HG03159 (cell line): Measurements from ENCODE around the gene NLGN1.

Experiments
- ATAC-seq: cut with Tn5 transposase; IDR thresholded peaks from one replicate; pipeline ENCODE4 v1.9.1; 2021; ENCODE audit warnings: mild to moderate bottlenecking, moderate library complexity; ENCODE audit not compliant: unreplicated experiment

The NLGN1 gene

DNA sequence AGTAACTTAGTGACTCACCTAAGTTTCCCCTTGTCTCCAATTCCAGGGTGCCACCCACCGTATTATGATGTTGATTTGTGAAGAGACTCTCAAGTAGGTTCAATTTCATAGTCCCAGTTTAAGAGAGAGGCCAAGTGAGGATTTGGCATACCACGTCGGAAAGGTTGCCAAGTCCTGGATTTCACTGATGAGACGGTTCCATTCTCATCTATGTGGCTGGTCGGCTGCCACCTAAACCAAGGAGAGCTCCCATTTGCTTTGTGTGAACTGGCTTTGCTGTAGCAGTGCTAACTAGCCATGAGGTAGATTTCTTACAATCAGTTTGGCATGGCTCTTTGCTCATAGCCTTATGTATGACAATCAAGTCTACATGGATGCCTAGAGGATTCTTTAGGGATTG, 653.6 kb downstream of the NLGN1 start:
- ATAC-seq, result no peak

DNA sequence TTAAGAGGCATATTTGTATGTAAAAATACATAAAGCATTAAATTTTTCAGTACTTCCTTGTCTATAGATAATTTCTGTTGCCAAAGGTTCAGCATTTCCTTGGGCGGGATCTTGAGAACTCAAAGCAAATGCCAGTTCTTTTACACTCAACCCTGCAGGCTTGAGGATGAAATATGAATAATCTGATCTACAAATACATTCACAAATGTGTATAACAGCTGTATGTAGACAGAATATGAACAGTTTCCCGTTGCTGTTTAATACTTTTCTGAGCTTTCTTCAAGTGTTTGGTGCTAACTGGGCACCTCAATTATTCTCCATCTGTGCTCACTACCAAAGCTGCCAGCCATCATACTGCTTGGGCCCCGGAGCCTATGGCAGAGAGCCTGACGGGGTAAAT, 661.3 kb downstream of the NLGN1 start:
- no peak for ATAC-seq

DNA sequence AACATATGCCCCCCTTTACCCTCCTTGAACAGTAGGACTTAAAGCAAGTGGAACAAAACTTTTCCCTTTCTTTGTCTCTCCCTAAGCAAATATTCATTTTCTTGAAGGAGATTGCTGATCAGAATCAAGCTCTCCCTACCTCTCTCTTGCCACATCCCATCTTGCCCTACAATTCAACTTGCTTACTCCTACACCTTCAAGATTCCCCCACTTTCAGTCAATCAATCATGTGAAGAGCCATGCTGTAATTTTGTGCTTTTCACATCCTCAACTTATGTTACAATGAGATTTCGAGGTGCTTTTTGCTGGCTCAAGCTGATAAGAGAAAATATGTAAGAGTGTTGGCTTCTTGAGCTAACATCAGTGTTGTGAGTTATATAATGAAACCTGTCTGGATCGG, 662.9 kb downstream of the NLGN1 start:
- ATAC-seq, result no peak

DNA sequence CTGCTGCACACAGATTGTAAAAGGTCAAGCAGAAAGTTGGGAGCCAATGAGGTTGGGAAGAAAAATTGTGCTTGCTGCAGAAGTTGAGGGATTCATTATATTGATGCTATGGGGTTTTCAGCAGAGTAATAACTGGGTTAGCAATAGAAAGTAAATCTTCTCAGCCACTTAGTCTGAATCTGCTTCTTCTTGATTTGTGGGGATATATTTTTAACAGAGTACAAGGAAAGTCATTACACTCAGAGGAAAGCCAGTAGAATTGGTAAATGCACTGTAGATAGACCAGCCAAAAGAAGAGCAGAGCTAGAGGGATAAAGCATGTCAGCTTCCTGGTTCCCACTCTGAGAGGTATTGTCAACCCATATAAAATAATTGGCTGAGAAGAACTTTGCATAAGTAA, 663.6 kb downstream of the NLGN1 start:
- ATAC-seq, result no peak

DNA sequence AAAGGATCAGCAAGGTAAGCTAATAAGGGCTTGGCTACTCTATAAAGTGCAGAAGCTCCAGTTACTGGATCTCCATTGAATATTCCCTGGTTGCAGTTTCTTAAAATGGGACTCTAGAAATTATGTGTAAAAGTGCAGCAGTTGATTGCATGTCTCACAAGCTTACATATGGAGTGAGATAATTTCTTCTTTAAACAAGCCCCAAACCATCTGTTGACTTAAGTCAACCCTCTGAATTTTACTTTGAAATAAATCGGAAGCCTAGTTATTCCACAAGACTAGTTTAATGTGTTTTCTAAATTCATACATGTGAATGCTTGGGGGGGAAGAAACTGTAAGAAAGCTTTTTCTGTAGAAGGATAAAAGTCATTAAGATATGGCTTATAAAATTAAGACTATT, 664.2 kb downstream of the NLGN1 start:
- ATAC-seq, result no peak

DNA sequence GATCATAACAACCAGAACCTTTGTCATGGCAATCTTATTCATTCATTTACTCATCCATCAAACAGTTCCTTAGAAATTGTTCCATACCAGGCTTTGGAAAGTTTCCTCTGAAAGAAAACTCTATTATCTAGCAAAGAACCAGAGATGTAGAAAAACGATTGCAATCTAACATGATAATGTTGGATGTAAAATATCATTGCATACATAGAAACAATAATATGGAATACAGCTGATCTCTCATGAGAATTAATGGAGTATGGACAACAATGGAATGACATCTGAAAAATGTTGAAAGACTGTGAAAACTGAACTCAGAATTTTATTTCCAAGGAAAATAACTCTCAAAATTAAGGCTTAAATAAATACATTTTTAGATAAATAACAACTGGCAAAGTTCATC, 665.4 kb downstream of the NLGN1 start:
- no peak for ATAC-seq

DNA sequence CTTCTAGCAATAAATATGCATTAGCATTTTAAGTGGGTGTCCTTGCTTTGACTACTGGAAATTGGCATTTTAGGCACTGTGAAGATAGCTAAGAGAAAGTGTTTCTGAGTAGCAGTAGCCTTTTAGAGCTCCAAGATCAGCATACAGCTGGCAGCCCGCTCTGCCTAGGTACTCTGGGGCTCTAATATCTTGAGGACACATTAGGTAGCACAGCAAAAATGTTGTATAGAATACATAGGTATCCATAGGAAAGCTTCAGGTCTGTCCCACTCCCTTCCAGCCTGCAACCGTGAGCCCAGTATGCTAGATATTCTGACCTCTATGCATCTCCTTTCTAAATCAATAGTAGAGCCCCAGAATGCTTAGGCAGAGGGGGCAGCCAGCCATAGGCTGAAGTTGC, 670.5 kb downstream of the NLGN1 start:
- no peak for ATAC-seq

DNA sequence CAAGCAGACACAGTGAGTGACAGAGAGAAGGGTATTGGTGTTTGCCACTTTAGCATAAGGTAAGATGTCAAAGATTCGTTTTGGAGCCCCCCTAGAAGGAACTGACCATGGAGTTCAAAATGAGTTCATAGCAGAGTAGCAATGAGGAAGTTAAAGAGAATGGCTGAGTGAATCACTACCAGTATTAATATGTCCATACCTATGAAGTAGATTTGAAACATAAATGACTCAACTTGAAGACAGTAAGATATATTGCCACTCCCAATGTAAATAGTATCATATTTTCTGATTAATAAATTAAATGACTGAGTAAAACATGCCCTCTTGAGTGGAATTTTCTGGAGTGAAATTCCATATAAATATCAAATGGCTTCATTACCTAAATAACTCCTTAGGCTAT, 675.1 kb downstream of the NLGN1 start:
- ATAC-seq, result no peak

DNA sequence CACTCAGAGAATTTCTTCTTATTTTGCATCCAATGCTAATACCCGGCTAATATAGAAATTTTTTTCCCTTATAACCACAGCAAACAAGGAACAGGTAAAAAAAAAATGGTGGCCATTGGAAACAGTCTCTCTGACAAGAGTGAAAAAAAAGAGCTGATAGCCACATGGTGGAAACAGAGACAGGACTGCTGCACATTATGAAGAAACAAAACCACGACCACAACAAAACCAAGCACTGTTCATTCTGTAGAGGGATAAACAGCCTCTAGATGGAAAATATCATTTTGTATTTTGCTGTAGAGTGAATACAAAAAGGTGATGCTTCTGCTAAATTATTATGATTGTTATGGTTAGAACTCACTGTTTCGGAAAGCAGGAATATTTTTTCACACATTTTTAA, 686.2 kb downstream of the NLGN1 start:
- no peak for ATAC-seq

DNA sequence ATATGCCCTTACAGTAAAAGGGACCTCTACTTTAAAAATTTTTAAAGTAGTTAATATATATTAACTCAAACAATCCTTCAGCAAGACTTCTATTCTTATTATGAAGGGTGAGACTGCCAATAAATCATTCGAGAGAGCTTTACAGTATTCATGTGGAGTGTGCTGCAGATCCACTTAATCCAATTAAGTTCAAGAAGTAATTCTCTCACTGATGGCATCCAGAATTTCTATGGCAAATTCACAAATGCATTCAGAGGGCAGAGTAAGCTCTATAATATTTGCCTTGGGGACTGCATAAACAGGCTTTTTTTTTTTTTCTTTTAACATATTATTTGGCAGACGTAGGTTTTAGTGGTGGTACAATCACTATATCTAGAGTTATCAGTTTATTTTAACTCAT, 692.0 kb downstream of the NLGN1 start:
- no peak for ATAC-seq

DNA sequence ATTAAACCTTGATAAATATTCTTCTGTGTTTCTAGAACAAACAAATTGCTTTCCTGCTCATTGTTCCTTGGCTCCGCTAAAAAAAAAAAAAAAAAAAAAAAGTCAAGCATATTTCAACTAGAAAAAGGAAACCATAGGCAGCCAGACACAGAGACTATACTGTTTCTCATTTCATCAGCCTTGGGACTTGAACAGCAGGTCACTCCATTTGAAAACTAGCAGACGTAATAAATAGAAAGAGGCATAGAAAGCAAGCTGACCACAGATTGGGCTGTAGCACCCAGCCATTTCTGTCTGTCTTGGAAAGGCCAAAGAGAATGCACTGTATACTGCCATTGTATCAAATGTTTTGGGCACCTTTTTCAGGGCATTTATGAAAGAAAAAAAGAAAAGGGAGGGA, 697.1 kb downstream of the NLGN1 start:
- ATAC-seq, result no peak

DNA sequence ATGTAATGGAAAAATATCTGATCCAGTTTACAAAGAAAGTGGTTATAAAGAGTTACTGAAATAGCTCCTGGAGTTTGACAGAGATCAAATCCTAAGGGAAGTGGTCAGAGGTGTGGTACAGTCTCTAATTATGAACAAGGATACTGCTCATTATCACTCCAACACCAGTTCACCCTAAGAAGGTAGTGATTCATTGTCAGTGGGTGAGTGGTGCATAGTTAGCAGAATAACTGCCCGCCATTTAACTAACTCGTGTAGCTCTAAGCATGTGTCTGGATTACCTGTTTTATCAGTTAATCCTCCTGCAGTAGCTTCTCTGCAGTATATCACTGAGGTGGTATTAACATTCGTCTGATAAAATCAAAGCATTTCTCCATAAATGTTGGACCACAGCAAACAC, 700.1 kb downstream of the NLGN1 start:
- no peak for ATAC-seq

DNA sequence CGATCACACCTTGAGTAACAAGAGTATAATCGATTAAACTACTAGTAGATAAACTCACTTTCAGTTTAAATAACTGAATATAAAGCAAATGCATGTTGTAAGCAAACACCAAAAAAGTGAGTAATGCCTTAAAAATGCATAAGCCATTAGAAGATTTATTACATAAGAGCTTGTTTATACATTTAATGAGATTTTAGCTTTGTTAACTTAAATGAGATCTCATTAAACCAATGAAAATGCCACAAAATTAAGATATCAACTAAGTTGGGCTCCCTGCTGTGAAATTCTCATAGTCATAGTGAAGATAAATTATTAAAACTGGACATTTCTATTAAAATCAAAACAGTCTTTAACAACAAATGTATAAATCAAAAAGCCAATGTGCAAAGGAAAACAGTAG, 701.2 kb downstream of the NLGN1 start:
- ATAC-seq, result no peak

DNA sequence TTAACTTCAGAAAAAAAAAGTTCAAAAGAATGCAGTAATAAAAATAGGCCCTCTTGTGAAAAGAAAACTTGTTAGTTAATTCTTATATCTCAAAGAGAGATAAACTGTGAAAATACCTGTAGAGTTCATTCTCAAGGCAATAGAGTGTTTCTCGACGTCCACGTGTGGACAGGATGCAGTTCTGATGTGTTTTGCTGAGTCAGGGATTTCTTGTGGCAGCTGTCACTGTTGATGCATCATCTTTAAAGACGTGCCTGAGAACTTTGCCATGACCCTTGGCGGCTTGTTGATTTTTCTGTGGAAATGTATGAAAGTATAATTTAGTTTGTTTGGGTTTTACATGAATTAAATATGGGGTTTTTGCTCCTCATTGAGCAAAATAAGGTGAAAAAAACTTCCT, 702.2 kb downstream of the NLGN1 start:
- no peak for ATAC-seq

DNA sequence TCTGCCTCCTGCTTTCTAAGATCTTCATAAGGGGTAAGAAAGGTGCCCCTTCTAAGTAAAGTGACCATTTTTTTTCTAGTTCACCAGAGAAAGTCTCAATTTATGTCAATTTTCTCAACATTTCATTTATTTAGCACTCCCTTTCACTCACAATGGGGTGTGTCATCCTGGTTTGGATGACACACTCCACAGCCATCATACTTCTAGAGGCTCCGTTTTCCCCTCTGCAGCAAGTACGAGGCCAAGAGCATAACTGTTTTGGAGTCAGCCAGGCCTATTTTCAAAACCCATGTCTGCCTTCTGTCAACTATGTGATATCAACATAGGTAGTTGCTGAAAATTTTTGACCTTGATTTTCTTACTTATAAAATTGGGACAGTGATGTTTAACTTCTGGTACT, 703.2 kb downstream of the NLGN1 start:
- ATAC-seq, result peak; percentile 6

DNA sequence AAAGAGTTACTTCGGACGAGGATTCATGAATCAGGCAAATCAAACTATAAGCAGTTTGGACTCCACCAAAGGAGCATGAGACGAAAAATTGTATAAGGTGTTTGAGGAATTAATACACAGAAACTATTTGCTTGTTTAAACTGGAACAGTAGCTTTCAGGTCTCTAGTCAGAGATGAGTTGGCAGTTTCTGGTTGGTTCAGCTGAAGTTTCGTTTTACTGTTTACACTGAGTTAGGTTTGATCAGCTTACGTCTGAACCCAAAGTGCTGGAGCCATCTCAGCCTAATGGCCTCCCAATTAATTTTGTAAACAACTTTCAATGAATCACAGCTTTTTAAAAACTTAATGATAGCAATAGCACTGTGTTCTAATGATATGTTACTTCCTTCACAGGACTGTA, 703.7 kb downstream of the NLGN1 start:
- peak; percentile 80 for ATAC-seq

DNA sequence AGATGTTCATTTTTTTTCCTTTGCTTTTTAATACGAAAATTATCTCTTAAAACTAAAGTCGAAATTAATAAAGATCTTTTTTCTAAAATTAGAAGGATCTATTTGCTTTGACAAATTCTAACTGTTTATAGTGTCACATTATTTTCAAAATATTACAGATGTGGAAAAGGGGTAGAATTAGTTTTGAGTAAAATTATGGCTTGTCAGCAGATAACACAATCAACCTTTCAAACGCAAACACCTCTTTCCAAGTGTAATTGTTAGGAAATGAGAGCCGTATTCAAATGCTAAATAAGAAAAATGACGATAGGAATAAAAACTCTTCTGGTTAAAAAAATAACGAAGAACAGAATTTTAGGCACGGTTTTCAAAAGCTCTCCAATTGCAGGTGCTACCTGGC, 704.7 kb downstream of the NLGN1 start:
- ATAC-seq, result no peak

DNA sequence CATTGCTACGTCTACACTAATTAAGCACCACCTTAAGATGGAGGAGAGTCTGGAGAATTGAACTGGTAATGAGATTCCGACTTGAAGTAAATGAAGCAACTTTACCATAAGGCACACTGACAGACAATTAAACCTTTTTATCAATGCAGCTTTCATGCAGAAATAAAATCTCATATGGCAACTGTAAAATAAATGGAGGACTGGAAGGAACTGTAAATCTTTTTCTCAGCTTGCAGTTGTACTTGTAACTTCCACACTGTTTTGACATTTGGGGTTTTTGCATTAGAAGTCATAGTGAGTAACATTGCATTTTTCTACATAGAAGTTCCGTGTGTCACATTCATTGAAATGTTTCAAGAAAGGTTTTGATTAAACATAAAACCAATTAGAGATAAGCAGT, 705.3 kb downstream of the NLGN1 start:
- no peak for ATAC-seq

DNA sequence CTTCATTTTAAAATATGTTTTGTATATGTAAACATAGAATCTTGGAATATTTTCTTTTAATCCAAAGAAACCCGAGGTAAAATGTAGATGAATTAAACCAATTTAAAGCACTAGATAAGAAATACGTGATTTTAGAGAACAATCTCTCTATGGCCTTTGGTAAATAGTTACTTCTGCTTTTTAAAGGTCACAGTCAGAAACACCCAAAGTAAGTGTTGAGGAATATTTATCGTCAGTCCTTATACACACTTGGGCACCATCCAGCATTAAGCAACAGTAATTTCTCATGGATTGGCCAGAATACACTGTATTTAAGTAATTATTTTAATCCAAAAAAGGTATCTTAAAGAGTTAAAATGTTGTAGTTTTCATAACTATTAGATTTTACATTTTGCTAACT, 713.2 kb downstream of the NLGN1 start:
- ATAC-seq, result no peak

DNA sequence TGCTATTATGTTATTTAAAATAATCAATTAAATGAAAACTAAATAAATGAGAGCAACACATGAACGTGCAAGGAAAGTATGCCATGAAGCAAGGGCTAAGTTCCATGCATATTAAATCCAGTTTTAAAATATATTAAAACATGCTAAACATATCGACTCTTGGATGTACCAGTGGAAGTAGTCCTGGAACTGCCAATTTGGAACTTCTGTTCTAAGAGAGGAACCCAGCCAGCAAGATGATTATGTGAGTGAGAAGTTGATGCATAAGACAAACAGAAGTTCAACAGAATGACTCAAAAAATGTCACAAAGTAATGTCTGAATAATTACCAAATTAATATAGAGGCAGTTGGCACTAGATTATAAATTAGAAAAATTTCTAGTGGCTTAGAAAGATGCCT, 714.2 kb downstream of the NLGN1 start:
- no peak for ATAC-seq

DNA sequence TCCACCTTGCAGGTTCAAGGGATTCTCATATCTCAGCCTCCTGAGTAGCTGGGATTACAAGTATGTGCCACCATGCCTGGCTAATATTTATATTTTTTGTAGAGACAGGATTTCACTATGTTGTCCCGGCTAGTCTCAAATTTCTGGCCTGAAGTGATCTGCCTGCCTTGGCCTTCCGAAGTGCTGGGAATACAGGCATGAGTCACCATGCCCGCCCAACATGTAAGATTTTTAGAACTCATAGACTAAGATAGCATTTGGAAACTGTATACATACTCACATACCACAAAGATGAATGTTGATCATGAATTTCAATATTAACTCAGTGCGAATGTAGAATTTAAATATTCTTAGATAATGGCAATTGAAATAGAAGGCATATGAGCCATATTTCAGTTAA, 718.9 kb downstream of the NLGN1 start:
- ATAC-seq, result no peak

DNA sequence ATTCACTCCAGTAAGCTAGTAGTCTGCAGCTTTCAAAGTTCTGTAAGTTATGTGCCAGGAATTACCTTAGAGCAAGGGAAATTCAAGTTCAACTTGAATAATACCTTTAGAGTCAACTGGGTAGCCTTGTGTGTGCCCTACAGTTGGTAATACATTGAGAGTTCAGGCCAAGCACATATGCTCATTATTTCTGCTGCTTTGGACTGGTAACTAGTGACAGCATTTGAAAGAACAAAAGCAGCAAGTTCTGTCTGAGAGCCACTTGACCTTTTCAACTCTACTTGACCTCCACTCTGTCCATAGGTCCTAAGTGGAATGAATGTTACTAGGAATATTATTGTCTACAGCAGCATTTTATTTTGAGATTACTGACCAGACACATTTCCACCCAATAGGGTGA, 723.5 kb downstream of the NLGN1 start:
- no peak for ATAC-seq

DNA sequence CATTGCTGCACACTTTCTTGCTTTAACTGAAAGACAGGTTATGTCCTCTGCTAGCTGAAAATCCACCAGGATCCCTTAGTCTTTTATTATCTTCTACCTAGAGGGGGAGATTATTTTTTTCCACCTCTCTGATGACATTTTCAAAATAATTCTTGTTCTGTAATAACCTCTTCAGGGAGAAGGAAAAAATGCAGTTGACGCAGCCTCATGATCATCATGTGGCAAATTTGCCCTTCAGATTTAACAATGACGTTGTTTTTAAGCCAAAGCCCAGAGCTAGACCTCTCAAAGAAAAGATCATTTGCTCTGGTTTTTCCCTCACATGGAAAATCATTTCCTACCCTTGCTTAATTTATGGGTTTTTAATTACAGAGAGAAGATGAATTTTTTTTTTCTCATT, 724.9 kb downstream of the NLGN1 start:
- ATAC-seq, result no peak

DNA sequence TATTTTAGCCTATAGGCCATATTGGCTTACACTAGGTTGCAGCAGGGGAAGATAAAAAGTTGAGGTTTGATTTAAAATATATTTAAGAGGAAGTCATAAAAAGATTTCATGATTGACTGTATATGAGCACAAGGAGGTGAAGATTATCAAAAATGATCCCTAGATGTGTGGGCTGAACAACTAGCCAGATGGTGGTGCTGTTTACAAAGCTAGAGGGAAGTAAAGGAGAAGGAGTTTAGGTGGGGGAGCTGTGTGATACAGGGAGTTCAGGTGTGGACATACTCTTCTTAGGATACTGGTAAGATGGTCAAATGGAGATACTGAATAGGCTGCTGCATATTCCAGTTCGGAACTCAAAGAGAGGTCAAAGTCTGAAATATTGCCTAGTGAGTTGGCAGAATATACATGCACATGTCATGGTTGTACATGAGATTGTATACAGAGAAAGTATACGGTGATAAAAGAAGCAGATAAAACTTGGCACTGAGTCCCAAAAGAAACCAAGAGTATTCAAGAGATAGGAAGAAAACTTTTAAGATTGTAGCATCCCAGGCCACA, 727.8 kb downstream of the NLGN1 start:
- ATAC-seq, result no peak
